ENCODE measurements around the gene WIPI1. TPM values are rescaled to one million over a fixed set of nuclear protein-coding genes. Genes with fewer than 3 reads are reported as not detected.

Gene WIPI1
- total RNA-seq, 4 donors from 2014 or later = 34.7 to 95.7 (median 44.4) TPM

DNA sequence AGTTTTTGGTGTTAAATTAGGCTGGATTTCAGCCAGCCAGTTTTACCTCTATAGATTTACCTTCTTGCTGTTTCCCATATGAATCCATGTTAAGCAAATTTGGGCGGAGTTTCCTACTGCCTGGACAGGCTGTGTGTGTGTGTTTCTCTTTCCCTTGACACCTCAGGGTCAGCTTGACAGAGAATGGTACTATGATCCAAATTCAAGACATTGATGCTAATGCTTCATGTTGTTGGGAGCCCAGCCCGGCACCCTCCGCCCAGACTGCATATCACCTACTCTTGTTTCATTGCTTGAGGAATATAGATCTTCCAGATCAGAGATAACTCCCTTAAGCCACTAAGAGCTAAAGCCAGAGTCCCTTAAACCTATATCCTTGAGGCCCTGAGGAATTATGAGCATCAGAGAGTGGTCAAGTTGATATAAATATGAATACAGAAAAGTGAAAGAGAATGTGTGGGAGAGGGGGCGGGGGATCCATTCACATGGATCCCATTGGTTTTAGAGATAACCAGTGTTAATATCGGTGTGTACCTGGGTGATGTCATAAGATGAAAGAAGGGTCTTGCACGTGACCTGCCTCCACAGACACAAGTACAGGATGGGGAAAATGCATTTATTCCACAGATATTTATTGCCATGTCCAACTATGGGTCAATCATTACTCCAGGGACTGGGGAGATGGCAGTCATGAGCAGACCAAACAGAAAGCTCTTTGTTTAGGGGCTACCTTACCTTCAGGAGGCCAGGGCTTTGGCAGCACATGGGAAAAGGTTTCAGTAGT, 69.7 kb downstream of the WIPI1 start:
- no peak for DNase-seq
- no peak overlapping the region for H3K27ac ChIP-seq

GRCh38 chr17:68385490-68386215, 71.6 kb downstream of the WIPI1 start:
- no peaks in the 10 kb centered on the region for H3K36me3 ChIP-seq
- no peaks in the 10 kb centered on the region for H3K27me3 ChIP-seq
- no peak overlapping the region for H3K4me3 ChIP-seq
- DNase-seq = no peak
- TF ChIP-seq POLR2A (IDR thresholded peaks at IDR 0.05) (no peak), CTCF (IDR thresholded peaks at IDR 0.05) (no peak)
- H3K4me1 ChIP-seq = peaks cover 0 to 7% (median 0%) of the 10 kb centered on the region in 4 donors
- H3K27ac ChIP-seq = no peak overlapping the region
- H3K9me3 ChIP-seq = no peaks in the 10 kb centered on the region

More for the DNA sequence above, 69.7 kb downstream of the WIPI1 start:
- TF ChIP-seq CTCF (IDR thresholded peaks at IDR 0.05) = no peak
- no peak for TF ChIP-seq POLR2A (IDR thresholded peaks at IDR 0.05)
- peaks cover 0 to 7% (median 0%) of the 10 kb centered on the region in 4 donors for H3K4me1 ChIP-seq
- no peaks in the 10 kb centered on the region for H3K27me3 ChIP-seq
- no peak overlapping the region for H3K4me3 ChIP-seq
- no peaks in the 10 kb centered on the region for H3K9me3 ChIP-seq
- H3K36me3 ChIP-seq = no peaks in the 10 kb centered on the region

DNA sequence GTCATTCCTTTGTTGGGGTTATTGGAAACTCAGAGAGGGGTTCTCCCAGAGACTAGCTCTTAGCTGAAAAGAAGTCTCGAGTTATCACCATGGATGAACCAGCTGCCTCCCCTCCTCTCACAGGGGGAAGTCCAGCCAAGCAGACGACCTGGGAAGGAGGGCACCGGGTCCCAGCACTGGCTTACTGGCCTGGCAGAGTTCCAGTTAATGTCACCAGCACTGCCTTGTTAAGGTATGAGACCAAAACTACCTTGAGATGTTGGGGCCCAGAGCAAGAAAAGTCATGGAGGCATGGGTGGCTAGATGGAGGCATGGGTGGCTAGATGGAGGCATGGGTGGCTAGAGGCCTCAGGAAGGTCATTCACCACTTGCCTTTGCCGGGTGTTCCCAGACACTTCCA, 72.4 kb downstream of the WIPI1 start:
- no peak overlapping the region for H3K4me3 ChIP-seq
- H3K27me3 ChIP-seq = no peaks in the 10 kb centered on the region
- H3K9me3 ChIP-seq = no peaks in the 10 kb centered on the region
- DNase-seq = no peak
- H3K27ac ChIP-seq = no peak overlapping the region
- H3K36me3 ChIP-seq = no peaks in the 10 kb centered on the region
- TF ChIP-seq POLR2A (IDR thresholded peaks at IDR 0.05) = no peak
- TF ChIP-seq CTCF (IDR thresholded peaks at IDR 0.05) = no peak
- H3K4me1 ChIP-seq = peaks cover 0 to 7% (median 0%) of the 10 kb centered on the region in 4 donors

- Histone ChIP-seq H3K9me3 (no peaks in the 10 kb centered on the region), H3K27ac (peak overlapping the region in 2 of 4 donors; percentile 39 to 71), H3K4me1 (peaks cover 0 to 7% (median 0%) of the 10 kb centered on the region in 4 donors), H3K27me3 (no peaks in the 10 kb centered on the region), H3K36me3 (no peaks in the 10 kb centered on the region), H3K4me3 (no peak overlapping the region)
- no peak for TF ChIP-seq POLR2A (IDR thresholded peaks at IDR 0.05)
- TF ChIP-seq CTCF (IDR thresholded peaks at IDR 0.05) = no peak
- DNase-seq = no peak
These were observed 72.8 kb downstream of the WIPI1 start for GRCh38 chr17:68384471-68384870.

GRCh38 chr17:68383443-68384321, 73.6 kb downstream of the WIPI1 start:
- H3K9me3 ChIP-seq = no peaks in the 10 kb centered on the region
- DNase-seq = peak in 1 of 3 donors; percentile 69

More at GRCh38 chr17:68383443-68384321, 73.6 kb downstream of the WIPI1 start:
- TF ChIP-seq CTCF (IDR thresholded peaks at IDR 0.05) (no peak), POLR2A (IDR thresholded peaks at IDR 0.05) (no peak)
- H3K27me3 ChIP-seq = no peaks in the 10 kb centered on the region
- no peak overlapping the region for H3K4me3 ChIP-seq
- peaks cover 0 to 7% (median 0%) of the 10 kb centered on the region in 4 donors for H3K4me1 ChIP-seq
- H3K27ac ChIP-seq = peak overlapping the region in 3 of 4 donors; percentile 28 to 71 (median 39)
- no peaks in the 10 kb centered on the region for H3K36me3 ChIP-seq

Data from Peyer's patch (tissue), 4 donors.